Stomach smooth muscle (tissue), 2 donors: Measurements from ENCODE around the gene IL17RC.
"Not testable (repeated sequence)": the region's sequence is repeated elsewhere in the genome, so short reads cannot be mapped to it uniquely, and the experiment has no call there.

Source experiments
- H3K27ac ChIP-seq: one replicate; pipeline ENCODE4 v1.7.0; 2013; ENCODE audit warnings: mild to moderate bottlenecking, low read length, inconsistent platforms
- H3K27me3 ChIP-seq, 2 donors: one replicate each; pipeline ENCODE4 v1.7.0; 2013; ENCODE audit warnings: low read length in 2 of 2; ENCODE audit not compliant: insufficient read depth in 2 of 2, control insufficient read depth in 1 of 2
- H3K36me3 ChIP-seq, 2 donors: one replicate each; pipeline ENCODE4 v1.7.0; 2013; ENCODE audit warnings: low read length in 2 of 2; ENCODE audit not compliant: control insufficient read depth in 2 of 2, insufficient read depth in 2 of 2
- H3K4me1 ChIP-seq: one replicate; pipeline ENCODE4 v1.7.0; 2013; ENCODE audit warnings: low read length; ENCODE audit not compliant: control insufficient read depth, insufficient read depth
- H3K4me3 ChIP-seq, 2 donors: one replicate each; pipeline ENCODE4 v1.7.0; 2013; ENCODE audit warnings: low read length in 2 of 2
- H3K9ac ChIP-seq, 2 donors: one replicate each; pipeline ENCODE4 v1.7.0; 2013; ENCODE audit warnings: low read length in 2 of 2, mild to moderate bottlenecking in 1 of 2
- H3K9me3 ChIP-seq, 2 donors: one replicate each; pipeline ENCODE4 v1.7.0; 2013; ENCODE audit warnings: low read length in 2 of 2; ENCODE audit not compliant: control insufficient read depth in 2 of 2
- donor health status: healthy.
- donor health status: Pancreatic carcinoma.

The IL17RC gene

DNA sequence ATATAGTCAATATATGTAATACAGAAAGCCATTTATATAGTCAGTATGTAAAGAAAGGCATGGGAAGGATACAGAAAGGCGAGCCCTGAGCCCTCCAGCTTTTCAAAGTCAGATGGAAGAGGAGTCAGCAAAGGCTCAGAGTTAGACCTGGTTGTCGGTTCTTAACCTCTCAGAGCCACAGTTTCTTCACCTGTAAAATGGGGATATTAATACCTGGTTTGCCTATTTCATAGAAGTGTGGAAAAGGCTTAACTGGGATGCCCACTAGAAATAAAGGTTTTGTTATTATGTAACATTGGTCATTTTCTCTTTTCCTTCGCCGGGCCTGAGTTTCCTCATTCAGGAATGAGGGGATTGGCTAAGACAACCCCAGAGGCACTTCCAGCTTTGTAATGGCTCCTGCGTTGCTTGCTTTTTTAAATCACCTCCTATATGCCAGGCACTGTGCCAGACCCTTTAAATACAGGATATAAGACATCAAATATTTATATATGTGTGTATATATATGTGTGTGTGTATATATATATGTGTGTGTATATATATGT is 19.1 kb downstream of the IL17RC start:
- Histone ChIP-seq H3K4me1 (peaks cover 31% of the 10 kb centered on the region), H3K27ac (no peak overlapping the region), H3K36me3 (peaks cover 24 to 25% of the 10 kb centered on the region in 2 donors), H3K9ac (peak overlapping the region in 1 of 2 donors; percentile 33), H3K4me3 (no peak overlapping the region), H3K9me3 (no peaks in the 10 kb centered on the region), H3K27me3 (no peaks in the 10 kb centered on the region)

DNA sequence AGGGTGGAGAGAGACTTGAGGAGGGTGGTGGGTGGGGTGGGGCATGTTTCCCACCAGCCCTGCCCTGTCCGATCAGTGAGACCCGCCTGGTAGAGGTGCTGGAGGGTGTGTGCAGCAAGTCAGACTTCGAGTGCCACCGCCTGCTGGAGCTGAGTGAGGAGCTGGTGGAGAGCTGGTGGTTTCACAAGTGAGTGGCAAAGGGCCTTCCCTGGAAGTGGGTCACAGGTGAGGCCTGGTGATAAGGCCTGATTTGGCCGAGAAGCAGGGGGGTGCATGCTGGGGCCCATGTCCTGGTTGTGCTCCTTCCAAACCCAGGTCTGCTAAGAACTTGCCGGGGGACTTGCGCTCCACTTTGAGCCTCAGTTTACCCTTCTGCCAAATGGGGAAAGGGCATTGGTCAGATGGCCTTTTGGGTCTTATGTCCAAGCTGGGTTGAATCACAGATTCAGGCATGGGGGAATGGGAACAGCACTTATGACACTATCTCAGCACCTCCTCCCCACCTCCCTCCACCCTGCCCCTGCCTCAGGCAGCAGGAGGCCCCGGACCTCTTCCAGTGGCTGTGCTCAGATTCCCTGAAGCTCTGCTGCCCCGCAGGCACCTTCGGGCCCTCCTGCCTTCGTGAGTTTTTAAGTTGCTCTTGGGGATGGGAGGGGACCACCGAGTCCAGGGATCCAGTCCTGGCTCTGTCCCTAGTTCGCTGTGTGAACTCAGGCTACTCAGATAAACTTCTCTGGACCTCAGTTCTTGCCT is 20.8 kb downstream of the IL17RC start:
- H3K27ac ChIP-seq: no peak overlapping the region
- H3K27me3 ChIP-seq: no peaks in the 10 kb centered on the region
- peaks cover 24% of the 10 kb centered on the region for H3K4me1 ChIP-seq
- no peak overlapping the region for H3K4me3 ChIP-seq
- H3K36me3 ChIP-seq: peaks cover 30% of the 10 kb centered on the region in 2 donors
- no peak overlapping the region for H3K9ac ChIP-seq
- no peaks in the 10 kb centered on the region for H3K9me3 ChIP-seq

DNA sequence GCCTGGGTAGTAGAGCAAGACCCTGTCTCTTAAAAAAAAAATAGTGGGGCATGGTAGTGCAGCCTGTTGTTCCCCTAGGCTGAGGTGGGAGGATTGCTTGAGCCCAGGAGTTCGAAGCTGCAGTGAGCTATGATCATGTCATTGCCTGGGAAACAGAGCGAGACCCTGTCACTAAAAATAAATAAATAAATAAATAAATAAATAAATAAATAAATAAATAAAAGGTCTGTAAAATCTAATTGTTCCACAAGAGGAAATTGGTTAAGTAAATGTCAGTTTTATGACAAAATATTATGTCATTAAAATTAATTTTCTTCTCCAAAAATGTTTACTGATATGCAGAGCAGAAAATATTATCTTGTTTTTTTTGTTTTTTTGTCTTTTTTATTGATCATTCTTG is 22.1 kb downstream of the IL17RC start:
- Histone ChIP-seq H3K9me3 (no peaks in the 10 kb centered on the region), H3K36me3 (peaks cover 33 to 39% of the 10 kb centered on the region in 2 donors), H3K27ac (no peak overlapping the region), H3K4me1 (peaks cover 17% of the 10 kb centered on the region), H3K4me3 (no peak overlapping the region), H3K9ac (no peak overlapping the region), H3K27me3 (no peaks in the 10 kb centered on the region)

DNA sequence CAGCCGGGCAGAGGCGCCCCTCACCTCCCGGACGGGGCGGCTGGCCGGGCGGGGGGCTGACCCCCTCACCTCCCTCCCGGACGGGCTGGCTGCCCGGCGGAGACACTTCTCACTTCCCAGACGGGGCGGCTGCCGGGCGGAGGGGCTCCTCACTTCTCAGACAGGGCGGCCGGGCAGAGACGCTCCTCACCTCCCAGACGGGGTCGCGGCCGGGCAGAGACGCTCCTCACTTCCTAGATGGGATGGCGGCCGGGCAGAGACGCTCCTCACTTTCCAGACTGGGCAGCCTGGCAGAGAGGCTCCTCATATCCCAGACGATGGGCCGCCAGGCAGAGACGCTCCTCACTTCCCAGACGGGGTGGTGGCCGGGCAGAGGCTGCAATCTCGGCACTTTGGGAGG is 23.0 kb downstream of the IL17RC start:
- not testable (repeated sequence) for H3K9ac ChIP-seq, H3K27me3 ChIP-seq, H3K9me3 ChIP-seq, H3K4me3 ChIP-seq, H3K4me1 ChIP-seq, H3K27ac ChIP-seq
- peaks cover 36 to 46% of the 10 kb centered on the region in 2 donors for H3K36me3 ChIP-seq

DNA sequence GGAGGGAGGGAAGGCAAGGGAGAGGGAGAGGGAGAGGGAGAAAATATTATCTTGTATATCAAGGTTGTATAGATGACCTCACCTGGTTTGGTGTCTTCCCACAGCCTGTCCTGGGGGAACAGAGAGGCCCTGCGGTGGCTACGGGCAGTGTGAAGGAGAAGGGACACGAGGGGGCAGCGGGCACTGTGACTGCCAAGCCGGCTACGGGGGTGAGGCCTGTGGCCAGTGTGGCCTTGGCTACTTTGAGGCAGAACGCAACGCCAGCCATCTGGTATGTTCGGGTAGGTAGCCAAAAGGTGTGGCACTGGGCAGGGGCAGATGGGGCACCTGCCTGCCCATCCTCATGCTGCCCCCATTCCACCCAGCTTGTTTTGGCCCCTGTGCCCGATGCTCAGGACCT is 23.8 kb downstream of the IL17RC start:
- Histone ChIP-seq H3K27ac (no peak overlapping the region), H3K4me3 (no peak overlapping the region), H3K9ac (no peak overlapping the region), H3K4me1 (peaks cover 3% of the 10 kb centered on the region), H3K9me3 (no peaks in the 10 kb centered on the region), H3K36me3 (peaks cover 34 to 44% of the 10 kb centered on the region in 2 donors), H3K27me3 (no peaks in the 10 kb centered on the region)

DNA sequence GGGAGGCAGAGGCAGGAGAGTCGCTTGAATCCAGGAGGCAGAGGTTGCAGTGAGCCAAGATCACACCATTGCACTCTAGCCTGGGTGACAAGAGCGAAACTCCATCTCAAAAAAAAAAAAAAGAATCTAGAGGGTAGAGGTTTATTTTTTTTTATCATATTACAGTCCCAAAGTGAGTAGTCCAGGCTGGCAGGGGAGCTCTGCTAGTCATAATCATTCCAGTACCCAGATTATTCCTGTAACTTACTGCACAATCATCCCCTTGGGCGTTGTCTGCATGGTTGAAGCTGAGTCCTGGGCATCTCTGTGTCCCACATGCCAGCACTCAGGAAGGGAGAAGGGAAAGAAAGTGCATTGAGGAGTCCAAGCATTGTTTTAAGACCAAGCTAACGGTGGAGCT is 25.3 kb downstream of the IL17RC start:
- no peak overlapping the region for H3K27ac ChIP-seq
- no peak overlapping the region for H3K4me3 ChIP-seq
- H3K9me3 ChIP-seq: no peaks in the 10 kb centered on the region
- peaks cover 11% of the 10 kb centered on the region for H3K4me1 ChIP-seq
- H3K27me3 ChIP-seq: no peaks in the 10 kb centered on the region
- H3K36me3 ChIP-seq: peaks cover 24 to 36% of the 10 kb centered on the region in 2 donors
- H3K9ac ChIP-seq: no peak overlapping the region

DNA sequence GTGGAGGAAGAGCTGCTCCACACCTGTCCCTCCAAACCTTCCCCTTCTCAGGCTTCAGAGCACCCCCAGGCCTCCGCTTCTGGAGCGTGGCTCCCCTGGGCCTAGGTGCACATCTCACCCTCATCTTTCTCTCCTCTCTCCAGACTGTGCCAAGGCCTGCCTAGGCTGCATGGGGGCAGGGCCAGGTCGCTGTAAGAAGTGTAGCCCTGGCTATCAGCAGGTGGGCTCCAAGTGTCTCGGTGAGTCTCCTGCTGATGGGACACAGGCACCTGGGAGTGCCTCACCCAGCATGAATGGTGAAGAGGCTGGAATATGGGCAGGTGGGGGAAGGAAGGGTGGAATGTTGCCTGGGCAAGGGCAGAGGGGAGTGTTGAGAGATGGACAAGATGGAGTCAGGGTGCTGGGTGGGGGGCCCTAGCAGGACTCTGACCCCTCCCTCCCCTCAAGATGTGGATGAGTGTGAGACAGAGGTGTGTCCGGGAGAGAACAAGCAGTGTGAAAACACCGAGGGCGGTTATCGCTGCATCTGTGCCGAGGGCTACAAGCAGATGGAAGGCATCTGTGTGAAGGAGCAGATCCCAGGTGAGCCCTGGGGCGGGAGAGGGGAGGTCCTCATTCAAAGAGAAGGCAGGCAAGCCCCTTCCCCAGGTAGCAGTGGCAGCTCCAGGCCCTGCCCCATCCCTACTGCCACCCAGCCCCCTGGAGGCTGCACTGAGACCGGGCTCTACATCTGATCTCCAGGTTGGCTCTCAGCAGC is 26.2 kb downstream of the IL17RC start:
- no peak overlapping the region for H3K27ac ChIP-seq
- H3K9ac ChIP-seq: no peak overlapping the region
- H3K27me3 ChIP-seq: no peaks in the 10 kb centered on the region
- H3K36me3 ChIP-seq: peaks cover 16 to 29% of the 10 kb centered on the region in 2 donors
- H3K4me1 ChIP-seq: peaks cover 19% of the 10 kb centered on the region
- H3K4me3 ChIP-seq: no peak overlapping the region
- no peaks in the 10 kb centered on the region for H3K9me3 ChIP-seq

DNA sequence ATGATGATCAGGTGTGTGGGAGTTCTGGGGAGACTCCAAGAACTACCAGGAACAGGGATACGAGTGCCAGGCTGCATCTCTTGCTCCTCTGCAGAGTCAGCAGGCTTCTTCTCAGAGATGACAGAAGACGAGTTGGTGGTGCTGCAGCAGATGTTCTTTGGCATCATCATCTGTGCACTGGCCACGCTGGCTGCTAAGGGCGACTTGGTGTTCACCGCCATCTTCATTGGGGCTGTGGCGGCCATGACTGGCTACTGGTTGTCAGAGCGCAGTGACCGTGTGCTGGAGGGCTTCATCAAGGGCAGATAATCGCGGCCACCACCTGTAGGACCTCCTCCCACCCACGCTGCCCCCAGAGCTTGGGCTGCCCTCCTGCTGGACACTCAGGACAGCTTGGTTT is 27.4 kb downstream of the IL17RC start:
- Histone ChIP-seq H3K27ac (no peak overlapping the region), H3K9ac (no peak overlapping the region)

DNA sequence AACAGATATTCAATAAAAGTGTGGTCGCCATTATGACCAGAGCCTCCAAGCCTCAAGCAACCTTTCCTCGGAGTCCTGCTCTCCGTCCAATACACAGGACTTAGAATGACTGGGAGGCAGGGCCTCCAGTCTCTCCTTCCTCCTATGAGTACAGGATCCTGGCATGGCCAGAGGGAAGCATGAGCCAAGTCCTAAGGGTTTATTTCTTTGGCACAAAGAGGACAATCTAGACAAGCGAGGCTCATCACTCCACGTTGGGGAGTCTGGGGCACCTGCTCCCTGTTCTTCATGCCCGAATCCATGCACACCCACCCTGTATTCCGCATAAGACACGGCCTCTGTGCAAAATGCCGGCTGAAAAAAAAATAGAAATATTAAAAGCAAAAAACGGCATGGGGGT is 28.5 kb downstream of the IL17RC start:
- H3K4me3 ChIP-seq: no peak overlapping the region
- no peak overlapping the region for H3K9ac ChIP-seq
- H3K4me1 ChIP-seq: peaks cover 21% of the 10 kb centered on the region
- H3K9me3 ChIP-seq: no peaks in the 10 kb centered on the region
- H3K27me3 ChIP-seq: no peaks in the 10 kb centered on the region
- peaks cover 18 to 26% of the 10 kb centered on the region in 2 donors for H3K36me3 ChIP-seq
- no peak overlapping the region for H3K27ac ChIP-seq

More for the DNA sequence above, 27.4 kb downstream of the IL17RC start:
- no peaks in the 10 kb centered on the region for H3K9me3 ChIP-seq
- H3K27me3 ChIP-seq: no peaks in the 10 kb centered on the region
- peaks cover 19% of the 10 kb centered on the region for H3K4me1 ChIP-seq
- peaks cover 18 to 26% of the 10 kb centered on the region in 2 donors for H3K36me3 ChIP-seq
- H3K4me3 ChIP-seq: no peak overlapping the region

DNA sequence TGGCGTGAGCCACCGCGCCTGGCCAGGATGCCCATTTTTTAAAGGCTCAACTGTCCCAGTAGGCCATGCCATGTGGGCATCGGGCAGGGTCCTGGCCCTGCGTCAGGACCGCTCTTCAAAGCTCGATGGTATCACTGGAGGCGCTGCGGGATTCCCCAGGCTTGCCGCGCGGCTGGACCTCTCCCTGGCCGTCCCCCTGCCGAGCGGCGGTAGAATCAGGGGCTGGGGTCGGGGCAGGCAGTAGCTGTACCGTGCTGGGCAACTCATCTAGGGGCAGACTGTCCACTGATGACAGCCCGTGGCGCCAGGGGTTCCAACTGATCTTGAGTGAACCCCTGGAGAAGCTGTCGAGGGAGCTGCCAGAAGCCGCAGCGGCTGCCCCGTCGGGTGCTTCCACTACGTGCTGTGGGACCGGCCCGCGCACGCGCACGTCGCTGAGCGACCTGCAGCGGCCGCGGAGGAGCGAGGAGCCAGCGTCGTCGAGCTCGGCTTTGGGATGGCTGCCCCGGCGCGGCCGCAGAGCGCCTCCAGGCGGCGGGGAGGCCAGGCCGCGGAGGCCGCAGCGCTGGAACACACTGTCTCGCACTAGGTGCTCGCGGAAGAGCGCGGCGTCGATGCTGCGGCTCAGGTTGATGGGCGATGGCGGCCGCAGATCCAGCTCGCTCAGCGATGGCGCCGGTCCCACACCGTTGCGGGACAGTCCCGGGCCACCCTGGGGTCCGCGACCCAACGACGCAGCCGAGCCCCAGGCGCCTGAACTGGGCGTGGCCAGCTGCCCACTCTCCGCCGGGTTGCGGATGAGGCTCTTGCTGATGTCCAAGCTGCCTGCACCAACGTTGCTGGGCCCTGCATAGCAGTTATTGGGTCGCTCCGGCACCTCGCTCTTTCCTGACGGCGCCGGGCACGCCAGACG is 29.5 kb downstream of the IL17RC start:
- Histone ChIP-seq H3K9ac (peak overlapping the region; percentile 74 to 76), H3K27me3 (no peaks in the 10 kb centered on the region), H3K36me3 (peaks cover 18 to 21% of the 10 kb centered on the region in 2 donors), H3K4me1 (peaks cover 22% of the 10 kb centered on the region), H3K27ac (peak overlapping the region; percentile 82), H3K9me3 (no peaks in the 10 kb centered on the region), H3K4me3 (peak overlapping the region; percentile 81 to 83)
